DMS 273 treated with DMSO at 0.1 percent for 48 hours (cell line): ENCODE data around the gene TMPRSS11F.

ENCODE experiments used
- DNase-seq: peaks from one replicate; lab custom pipeline; 2025; lab: John Stamatoyannopoulos, UW

TMPRSS11F gene

DNA sequence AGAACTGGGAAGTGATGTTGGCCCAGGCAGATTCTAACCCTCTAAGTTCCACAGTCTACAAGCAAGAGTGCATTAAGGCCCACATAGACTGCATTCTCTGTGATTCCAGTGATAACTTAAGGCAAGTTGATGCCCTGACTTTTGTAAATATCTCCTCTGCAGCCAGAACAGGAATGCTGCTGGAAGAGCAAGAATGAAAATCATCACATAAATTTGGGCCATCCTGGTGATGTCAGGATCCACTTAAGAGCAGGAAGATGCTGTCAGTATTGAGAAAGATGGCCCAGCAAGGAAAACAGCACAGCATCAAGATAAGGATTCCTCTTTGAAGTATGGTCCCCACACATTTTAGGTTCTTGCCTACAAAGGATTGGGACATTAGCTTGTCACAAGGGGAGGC is 52.4 kb downstream of the TMPRSS11F start:
- DNase-seq: no peak

DNA sequence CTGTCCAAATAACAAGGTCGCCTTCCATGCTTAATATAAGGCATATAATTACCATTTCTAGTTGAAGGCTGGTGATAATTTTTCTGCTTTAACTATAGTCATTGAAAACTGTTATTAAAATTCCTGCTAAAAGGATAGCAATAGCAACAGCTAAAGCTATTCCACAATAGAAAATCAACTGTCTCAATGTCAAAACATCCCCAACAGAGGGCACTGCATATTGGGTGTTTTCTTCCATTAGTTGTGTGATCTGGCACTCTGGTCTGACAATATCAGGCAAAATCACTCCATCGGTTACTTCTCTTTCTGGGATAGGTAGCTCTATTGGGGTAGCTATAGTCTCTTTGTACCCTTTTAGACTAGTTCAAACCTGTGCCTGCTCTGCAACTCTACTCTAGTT is 53.5 kb downstream of the TMPRSS11F start:
- no peak for DNase-seq

DNA sequence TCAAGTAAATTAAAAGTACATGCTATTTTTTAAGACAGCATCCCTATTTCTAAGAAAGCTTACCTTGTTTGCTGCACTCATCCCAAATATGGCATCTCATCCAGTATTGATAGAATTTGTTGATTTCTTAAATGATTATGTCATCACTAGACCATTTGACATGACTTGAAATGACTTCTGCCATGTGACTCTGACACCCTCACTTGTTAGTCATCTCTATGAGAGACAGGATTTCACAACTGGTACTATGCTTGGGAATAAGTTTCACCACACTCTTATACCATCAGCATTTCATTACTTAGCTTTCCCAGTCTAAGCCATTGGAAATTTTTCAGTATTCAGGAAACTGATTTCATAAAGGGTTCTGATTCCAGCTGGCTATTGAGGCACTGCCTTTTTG is 55.3 kb downstream of the TMPRSS11F start:
- DNase-seq: no peak

DNA sequence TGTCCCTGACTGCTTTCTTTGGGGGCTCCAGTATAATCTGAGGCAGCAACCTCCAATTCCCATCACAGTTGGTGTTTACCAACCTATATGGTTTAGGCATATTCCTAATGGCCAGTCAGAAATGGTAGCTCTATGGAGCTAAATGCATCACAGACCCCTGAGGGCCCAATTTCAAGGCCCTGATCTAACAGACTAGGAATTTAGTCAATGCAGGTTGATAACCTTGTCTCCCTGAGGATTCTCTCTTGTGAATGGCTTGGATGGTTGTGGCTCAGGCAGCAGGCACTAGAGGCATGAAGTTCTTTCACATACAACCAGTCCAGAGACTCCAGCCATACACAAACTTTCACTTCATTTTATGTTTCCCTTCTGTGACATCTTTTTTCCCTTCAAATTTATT is 59.4 kb downstream of the TMPRSS11F start:
- DNase-seq: no peak

DNA sequence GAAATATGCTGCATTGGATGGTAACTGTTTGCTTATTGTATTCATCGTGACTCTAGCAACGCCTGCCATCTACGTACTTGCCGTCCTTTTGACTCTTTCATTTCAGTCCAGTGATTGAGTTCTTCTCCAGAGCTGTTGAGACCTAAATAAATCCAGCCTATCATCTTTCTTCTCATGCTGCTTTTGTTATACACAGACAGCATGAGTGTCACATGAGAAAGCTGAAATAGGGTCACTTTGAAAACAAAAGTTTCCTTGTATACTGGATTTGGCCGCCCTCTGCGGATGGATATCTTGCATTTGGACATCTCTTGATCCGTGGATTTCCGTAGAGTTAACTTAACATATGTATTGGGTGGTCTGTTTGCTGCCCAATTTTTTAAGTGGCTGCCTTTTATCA is 67.2 kb downstream of the TMPRSS11F start:
- DNase-seq: no peak

DNA sequence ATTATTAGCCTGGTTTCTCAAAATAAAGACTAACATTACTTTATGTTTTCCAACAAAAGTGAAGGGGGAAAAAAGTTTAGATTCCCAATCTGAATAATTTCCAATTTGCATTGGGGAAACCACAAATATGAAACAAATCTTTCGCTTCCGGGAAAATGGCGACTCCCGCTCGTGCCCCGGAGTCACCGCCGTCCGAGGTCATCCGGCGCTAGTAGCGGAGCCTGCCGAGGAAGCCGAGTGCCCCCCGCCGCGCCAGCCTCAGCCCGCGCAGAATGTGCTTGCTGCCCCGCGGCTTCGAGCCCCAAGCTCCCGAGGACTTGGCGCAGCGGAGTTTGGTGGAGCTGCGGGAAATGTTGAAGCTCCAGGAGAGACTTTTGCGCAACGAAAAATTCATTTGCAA is 91.4 kb downstream of the TMPRSS11F start:
- DNase-seq: no peak

DNA sequence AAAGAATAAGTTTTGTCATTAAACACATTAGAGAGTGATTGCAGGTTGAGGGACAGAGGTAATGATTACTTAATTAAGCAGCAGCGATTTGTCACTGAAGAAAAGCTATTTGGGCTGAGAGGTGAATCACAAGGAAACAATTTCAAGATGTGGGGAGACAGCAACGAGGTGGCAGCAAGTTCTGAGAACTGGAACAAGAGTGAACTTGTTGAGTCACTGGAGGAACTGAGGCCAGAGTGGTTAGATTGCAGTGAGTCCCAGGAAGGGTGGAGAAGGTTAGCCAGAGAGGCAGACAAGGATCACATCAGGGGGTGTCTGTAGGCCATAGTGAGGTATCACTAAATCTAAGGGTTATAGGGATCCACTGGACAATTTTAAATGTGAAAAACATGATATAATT is 108.5 kb downstream of the TMPRSS11F start:
- DNase-seq: no peak

DNA sequence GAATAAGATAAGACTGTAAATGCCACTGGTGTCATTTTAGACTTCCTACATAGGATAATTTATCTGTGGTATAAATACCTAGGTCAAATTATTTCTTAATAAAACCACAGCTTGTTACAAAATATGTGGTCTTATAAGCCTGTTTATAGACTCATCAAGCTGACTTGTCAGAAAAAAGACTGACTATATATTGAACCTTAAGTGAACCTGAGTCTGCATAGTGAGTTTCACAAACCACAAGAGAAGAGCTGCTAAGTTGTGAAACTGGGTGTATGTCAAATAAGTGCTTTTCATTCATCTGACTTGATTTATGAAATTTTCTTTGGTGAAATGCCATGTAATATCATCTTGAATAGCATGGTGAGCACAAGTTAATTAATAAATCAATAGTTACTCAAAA is 118.0 kb downstream of the TMPRSS11F start:
- DNase-seq: no peak
